OCI-LY7 (cell line): ENCODE measurements around the gene TAS1R1.

Experiments
- CTCF ChIP-seq: fragments of 200-600 bp; sonication (generic); conservative IDR thresholded peaks from 2 replicates; pipeline ENCODE4 v1.5.1; 2014; ENCODE audit warnings: mild to moderate bottlenecking, antibody characterized with exemption, low read length, moderate library complexity, mixed read lengths
- EZH2phosphoT487 ChIP-seq: fragments of 200-600 bp; sonication (generic); IDR thresholded peaks from 2 replicates; pipeline ENCODE4 v1.6.1; 2018; ENCODE audit warnings: low read depth, borderline replicate concordance, mild to moderate bottlenecking, mixed run types, antibody characterized with exemption, low read length, moderate library complexity, mixed read lengths

- TF ChIP-seq EZH2phosphoT487 (no peak), CTCF (no peak)
Measured at GRCh38 chr1:6513320-6513801, 41.7 kb upstream of the TAS1R1 start.
